Activated CD4-positive, alpha-beta T cell treated with anti-CD3 and anti-CD28 coated beads, Interleukin-2, Interleukin-6, amounts not matched to agents 100 ng/mL and 50 ng/mL, durations not matched to agents 16 hours and 8 hours (primary cell): ENCODE data around the gene MED12L.
A peak's percentile ranks its signal among the peaks of the same experiment; 100 is the strongest.

ENCODE experiments used
- DNase-seq: peaks from one replicate; pipeline ENCODE4 v3.0.0-alpha.2; 2020

MED12L gene

DNA sequence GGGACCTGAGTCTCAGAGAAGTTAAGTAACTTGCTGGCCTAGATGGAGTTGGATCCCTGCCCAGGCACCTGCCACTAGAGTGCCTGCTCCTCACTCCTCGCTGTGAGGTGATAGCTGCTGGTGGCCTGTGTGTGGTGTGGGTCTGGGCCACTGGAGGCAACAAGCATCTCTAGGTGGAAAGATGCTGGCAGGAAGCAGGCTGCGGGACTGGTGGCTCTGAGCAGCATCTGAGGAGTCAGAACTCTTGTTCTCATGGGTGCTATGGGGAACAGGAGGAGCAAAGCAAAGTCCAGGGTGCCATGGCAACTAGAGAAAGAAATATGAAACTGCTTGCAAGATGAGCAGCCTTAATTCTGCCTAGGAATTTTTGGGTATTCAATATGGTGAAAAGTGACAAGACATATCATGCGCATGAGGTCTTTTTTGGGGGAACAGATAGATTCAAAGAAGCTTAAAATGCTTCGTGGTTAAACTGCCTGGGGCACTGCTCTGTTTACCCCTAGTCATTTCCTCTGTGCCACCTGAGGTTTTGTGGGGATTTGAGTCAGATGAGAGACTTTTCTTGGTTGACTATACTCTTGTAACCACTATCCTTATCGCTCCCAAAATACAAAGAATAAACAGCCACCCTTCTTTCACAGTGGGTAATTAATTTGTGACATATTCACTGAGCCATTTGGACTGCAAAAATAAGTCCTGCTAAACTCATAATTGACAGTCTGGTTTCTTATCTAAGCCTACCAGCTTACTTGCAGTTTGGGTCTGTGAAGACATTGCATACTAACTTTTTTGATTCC lies 50.3 kb downstream of the MED12L start:
- peak; percentile 88 for DNase-seq

DNA sequence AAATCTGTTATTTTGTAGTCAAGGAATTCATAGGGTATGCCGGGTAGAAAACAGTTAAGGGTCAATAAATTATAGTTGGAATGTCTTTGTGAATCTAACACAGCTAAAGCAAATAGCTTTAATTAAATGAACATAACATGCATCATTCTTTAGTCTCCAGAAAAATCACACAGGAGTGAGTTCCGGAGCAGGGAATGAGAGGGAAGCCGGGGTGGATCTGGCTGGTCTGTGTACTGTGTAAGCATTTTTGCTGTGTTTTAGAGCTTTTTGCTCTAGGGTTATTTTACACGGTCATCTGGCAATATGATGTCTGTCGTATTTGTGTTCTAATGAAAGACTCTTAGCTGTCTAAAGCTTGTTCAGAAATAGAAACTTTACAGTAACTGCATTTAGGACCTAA lies 57.5 kb downstream of the MED12L start:
- no peak for DNase-seq

GRCh38 chr3:151144016-151144415 lies 58.6 kb downstream of the MED12L start:
- no peak for DNase-seq

GRCh38 chr3:151144760-151145159 lies 59.3 kb downstream of the MED12L start:
- no peak for DNase-seq

DNA sequence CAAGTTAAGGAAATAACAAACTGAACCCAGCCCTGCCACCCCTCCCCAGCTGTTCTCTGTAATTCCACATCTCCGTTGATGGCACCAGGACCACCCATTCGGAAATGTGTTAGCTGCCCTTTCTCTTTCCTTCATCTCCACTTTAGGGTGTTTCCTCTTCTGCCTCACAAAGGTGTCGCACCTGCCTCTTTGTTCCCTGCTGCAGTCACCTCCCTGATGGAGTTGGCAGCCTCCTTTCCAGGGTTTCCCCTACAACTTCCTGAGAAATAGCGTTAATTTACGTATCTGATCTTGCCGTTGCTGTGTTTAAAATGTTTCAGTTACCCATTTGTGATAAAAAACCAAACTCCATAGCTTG lies 60.2 kb downstream of the MED12L start:
- DNase-seq: no peak

DNA sequence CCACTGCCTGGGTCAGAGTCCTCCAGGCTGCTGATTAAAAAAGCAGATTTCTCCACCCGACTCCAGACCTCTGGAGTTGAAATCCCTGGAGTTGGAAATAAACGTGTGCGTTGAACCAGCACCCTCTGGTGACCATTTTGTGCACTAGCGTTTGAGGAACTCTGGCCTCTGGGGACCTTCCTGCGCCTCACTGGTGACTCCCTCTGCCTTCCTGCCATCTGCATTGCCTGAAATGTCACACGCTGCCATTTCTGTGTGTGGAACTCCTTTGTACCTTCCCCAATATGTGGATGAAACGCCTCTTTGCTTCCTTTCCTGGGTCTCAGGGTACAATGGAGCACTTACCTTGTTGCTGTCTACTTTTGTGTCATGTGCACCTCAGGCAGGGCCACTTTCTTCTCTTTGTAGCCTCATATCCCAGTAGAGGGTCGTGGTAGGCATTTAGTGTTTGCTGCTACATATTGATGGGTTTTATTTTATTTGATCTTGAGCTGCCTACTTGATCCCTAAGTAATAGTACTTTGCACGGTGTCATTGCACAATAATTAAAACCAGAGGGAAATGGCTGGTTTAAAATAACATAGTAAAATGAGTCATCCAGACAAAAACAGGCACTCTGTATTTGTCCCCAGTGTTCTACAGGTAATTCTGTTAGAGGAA lies 60.7 kb downstream of the MED12L start:
- DNase-seq: peak; percentile 78

- DNase-seq: no peak
Measured at GRCh38 chr3:151146731-151147091, 61.2 kb downstream of the MED12L start.

DNA sequence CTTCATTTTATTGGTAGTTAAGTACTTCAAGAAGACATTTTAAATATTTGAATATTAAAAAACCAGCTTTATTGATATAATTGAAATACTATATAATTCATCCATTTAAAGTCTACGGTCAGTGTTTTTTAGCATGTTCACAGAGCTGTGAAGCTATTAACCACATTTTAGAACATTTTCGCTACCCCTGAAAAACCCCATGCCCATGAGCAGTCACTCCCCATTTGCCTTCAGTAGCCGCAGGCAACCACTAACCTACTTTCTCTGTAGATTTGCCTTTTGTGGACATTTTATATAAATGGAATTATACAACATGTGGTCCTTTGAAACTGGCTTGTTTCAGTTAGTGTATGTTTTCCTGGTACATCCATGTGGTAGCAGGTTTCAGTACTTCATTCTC lies 61.8 kb downstream of the MED12L start:
- DNase-seq: no peak

DNA sequence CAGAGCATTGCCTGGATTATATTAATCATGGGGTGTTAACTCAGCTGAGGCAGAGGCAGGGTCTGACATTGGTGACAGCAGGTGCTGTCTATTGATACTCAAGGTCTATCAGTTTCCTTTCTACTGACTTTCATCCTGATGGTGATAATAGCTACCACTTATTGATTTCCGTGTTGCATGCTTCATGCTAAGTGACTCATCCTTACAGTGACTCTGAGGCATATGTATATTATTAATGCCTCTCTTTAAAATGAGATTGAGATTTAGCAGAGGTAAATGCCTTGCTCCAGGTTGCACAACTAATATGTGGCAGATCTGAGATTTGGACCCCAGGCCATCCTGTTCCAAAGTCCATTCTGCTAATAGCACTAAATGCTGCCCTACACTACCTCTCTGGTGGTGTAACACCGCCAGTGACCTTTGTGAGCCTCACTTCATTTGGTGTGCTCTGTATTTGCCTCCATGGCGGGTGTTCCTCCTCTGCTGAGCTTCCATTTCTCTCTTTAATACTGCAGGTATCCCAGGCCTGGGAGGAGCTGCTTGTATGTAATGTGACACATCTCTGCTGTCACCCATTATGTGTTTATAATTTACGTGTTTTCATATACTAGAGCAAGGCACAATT lies 67.1 kb downstream of the MED12L start:
- no peak for DNase-seq

GRCh38 chr3:151154566-151154965 lies 69.1 kb downstream of the MED12L start:
- no peak for DNase-seq

DNA sequence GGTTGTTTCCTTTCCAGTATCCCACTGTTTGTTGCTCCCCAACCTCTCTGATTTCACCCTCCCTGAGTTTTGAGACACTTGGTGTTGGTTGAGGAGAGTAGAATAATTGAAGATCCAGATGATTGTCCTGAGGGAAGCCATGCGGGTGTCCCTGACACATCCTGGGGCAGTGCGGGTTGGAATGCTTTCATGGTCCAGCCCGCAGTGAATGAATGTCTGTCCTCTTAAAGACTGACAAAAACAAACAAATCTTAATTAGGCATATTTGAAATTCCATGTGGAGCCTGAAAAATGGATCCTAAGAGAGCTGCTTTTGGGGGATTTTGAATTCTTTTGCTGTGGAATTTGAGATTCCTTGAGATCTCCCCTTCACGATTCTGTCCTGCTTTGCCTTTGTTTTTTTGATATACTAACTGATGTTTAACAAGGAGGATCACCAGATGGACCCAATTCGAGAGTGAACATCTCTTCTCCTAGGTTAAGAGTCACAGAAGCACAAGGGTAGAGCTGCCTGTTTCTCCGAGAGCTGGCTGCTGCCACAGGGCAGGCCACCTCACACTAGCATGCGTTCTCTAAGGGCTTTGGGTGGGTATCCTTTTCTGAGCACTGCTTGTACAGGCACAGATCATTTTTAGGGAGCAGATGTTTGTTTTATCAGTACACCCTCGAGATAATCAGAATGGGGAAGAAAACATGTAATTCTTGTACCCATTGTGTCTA lies 70.1 kb downstream of the MED12L start:
- no peak for DNase-seq

DNA sequence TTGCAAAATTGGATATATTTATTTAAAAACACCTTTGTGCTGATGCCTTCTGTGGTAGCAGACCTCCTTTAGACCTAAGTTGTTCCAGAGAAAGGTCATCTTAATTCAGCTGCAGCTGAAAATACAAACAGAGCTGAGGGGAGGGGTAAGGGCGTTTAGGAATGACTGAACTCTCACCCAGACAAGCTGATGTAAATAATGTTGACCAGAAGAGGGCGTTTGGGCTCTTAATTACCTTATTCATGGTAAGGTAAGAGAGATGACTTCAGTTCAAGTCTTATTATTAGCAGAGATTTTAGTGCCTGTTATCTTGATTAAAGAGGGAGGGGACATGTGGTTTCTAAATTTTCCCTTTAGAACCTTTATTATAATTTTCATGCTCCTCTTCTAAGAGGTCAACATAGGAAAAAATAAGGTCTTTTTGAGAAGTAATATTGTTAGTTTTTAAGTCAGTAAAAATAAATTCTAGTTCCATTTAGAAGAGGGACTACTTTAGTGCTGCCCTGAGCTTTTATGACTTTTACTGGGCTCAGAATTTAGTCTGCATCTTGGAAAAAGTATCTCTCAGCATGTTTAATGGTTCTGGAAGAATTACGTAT lies 71.3 kb downstream of the MED12L start:
- DNase-seq: peak; percentile 81

DNA sequence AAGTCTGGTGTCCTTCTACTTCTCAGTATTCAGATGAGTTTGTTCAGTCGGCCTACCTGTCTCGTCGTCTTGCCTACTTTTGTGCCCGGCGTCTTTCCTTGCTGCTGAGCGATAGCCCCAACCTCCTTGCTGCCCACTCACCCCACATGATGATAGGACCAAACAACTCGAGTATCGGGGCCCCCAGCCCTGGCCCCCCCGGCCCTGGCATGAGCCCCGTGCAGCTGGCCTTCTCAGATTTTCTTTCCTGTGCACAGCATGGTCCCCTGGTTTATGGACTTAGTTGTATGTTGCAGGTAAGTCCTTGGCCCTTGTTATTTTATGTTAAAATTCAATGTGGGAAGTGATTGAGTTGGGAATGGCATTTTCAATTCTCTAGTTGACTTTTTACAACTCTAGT lies 74.3 kb downstream of the MED12L start:
- DNase-seq: no peak

GRCh38 chr3:151165226-151165625 lies 79.8 kb downstream of the MED12L start:
- DNase-seq: no peak

GRCh38 chr3:151166161-151166560 lies 80.7 kb downstream of the MED12L start:
- no peak for DNase-seq

- DNase-seq: peak; percentile 87
Measured at GRCh38 chr3:151168269-151169094, 83.0 kb downstream of the MED12L start.

DNA sequence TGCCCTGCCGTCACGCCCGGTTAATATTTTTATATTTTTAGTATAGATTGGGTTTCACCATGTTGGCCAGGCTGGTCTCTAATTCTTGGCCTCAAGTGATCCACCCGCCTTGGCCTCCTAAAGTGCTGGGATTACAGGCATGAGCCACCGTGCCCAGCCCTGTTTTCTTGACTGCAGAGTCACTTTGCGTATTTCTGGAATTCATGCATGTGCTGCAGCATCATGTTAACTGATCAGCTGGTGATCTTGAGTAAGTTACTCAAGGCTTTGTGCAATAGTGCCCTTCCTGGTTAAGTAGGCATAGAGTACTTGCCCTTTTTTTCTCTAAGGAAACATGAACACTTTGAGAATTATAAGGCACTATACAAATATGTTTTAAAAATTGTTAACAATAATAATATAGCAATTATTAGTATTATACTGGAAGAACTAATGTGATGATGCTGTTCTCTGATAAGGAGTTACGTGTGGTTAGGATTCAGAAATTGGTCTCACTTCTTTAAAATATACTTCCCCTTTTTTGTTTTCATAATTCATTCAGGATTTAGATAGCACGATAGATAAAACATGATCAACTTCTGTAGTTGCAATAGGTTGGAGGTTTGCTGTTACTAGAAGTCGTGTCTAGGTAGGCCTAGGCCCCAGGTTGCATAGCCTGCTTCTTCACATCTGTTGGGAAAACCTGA lies 83.9 kb downstream of the MED12L start:
- DNase-seq: no peak

DNA sequence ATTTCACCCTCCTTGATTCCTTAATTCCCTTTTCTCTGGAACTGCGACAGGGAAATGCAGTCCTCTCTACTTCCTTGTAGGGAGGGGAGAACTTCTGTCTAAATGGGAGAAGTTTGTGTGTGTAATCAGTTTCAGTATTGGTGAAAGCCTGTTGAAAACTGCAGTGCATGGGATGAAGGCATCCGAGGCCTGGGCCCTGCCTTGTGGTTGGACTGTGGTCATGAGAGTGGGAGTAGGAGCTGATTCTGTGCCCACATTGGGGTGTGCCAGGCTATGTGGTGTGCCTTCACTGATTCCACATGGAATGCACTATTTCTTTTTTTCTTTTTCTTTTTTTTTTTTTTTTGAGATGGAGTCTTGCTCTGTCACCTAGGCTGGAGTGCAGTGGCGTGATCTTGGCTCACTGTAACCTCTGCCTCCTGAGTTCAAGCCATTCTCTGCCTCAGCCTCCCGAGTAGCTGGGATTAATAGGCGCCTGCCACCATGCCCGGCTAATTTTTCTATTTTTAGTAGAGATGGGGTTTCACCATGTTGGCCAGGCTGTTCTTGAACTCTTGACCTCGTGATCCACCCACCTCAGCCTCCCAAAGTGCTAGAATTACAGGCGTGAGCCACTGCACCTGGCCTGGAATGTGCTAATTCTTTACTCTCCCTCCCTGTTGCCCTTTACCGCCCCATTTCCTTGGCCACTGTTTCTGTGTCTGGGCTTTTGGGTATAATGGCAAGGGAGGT lies 84.7 kb downstream of the MED12L start:
- DNase-seq: peak; percentile 73

DNA sequence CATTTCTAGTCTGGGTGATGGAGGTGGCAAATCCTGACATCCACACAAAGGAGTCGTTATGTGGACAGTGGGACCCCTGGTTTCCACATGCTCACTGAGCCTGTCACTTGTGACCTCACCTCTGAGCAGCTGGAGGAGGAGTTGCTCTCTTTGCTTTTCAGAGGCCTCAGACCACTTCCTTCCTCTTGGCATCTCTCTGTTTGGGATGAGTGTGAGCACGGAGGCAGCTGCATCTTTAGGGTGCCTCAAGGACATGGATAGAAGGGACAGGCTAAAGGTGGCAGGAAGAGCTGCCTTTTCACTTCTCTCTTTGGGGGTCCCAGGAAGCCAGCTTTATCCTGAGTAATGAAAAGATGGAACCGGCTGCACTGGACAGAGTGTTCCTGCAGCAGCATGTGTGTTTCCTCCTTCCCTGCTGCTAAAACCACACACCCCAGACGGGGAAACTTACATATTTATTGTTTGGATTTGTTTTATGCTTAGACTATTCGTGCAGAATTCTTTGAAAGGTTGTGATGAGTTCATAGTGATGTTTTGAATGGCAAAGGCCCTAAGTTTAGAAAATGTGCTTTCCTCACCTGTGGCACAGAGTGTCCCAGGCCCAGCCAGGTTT lies 85.8 kb downstream of the MED12L start:
- peak; percentile 81 for DNase-seq

DNA sequence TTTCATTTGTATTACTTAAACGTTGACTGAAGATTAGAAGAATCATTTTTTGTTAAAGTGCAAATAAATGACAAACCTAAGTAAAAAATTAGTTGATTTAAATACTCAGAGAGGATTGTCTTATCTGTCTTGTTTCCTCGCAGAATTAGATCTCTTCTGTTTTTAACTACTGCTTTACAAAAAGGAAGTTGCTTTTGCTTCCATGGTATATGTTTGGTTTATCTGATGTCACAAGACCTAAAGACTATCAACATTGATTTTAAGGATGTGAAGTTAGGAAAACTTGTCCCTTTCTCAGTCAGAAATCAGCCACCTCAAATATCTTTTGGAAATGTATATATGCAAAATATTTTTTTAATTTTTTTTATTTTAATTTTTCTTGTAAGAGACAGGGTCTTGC lies 88.9 kb downstream of the MED12L start:
- no peak for DNase-seq

- DNase-seq: no peak
Measured at GRCh38 chr3:151175952-151176351, 90.5 kb downstream of the MED12L start.
